GM12878 (cell line): ENCODE measurements around the gene MYL12B. TPM values are rescaled to one million over a fixed set of nuclear protein-coding genes. Genes with fewer than 3 reads are reported as not detected.

ENCODE experiments used
- ATAC-seq: fragments of 200-7000 bp; cut with Tn5 transposase; 3 replicates; pipeline ENCODE4 v1.9.1; 2020; ENCODE audit warnings: mild to moderate bottlenecking, moderate library complexity
- BruUV-seq: library from RNA; stranded (reverse); fragments of 400-500 nt; replicated peaks from 2 replicates; lab custom pipeline; 2021; lab: Mats Ljungman, UMichigan
- CTCF ChIA-PET: fragments of 300-600 bp; sonication (Branson Sonifier 250); formaldehyde crosslinking; extraction: SDS; loops from one replicate; lab custom pipeline; 2021; ENCODE audit warnings: inconsistent platforms; lab: Yijun Ruan, JAX
- POLR2A ChIA-PET: fragments of 350-600 bp; formaldehyde crosslinking; extraction: SDS; loops from one replicate; lab custom pipeline; 2021; ENCODE audit warnings: inconsistent platforms; lab: Charles Lee
- RAD21 ChIA-PET: fragments of 300-600 bp; sonication (Branson Sonifier 250); formaldehyde crosslinking; loops from one replicate; lab custom pipeline; 2023; ENCODE audit warnings: antibody characterized with exemption; ENCODE audit not compliant: unreplicated experiment; lab: Charles Lee
- SMC1A ChIA-PET: fragments of 300-600 bp; sonication (Branson Sonifier 250); formaldehyde crosslinking; loops from one replicate; lab custom pipeline; 2023; ENCODE audit not compliant: unreplicated experiment, uncharacterized antibody; lab: Charles Lee
- DNase-seq: peaks from one replicate; pipeline ENCODE4 v3.0.0-alpha.2; 2011; ENCODE audit warnings: low read depth, low spot score
- FAIRE-seq: peaks from 3 replicates; lab custom pipeline; 2011; peaks lifted over from hg19 to GRCh38; lab: Jason Lieb, UNC
- H2AFZ ChIP-seq: 2 replicates; pipeline ENCODE4 v1.6.0; 2011; ENCODE audit warnings: low read depth, low read length, control low read depth; ENCODE audit not compliant: control insufficient read depth
- H3K27ac ChIP-seq: 2 replicates; pipeline ENCODE4 v1.5.1; 2011; ENCODE audit warnings: control low read depth; ENCODE audit not compliant: control insufficient read depth, insufficient read depth
- H3K27me3 ChIP-seq, 2 experiments: replicated peaks in 1 of 2; 2 replicates each; pipeline versions ENCODE4 v1.6.0 to v1.6.1; 2011; ENCODE audit warnings: low read length in 1 of 2; ENCODE audit not compliant: control insufficient read depth in 2 of 2, insufficient read depth in 2 of 2
- H3K36me3 ChIP-seq, 2 experiments: 2 replicates each; pipeline ENCODE4 v1.5.1; 2011; ENCODE audit warnings: low read length in 1 of 2; ENCODE audit not compliant: control insufficient read depth in 2 of 2, insufficient read depth in 2 of 2
- H3K4me1 ChIP-seq: 2 replicates; pipeline ENCODE4 v1.6.1; 2011; ENCODE audit warnings: mild to moderate bottlenecking, low read length, moderate library complexity, mixed read lengths; ENCODE audit not compliant: control insufficient read depth, insufficient read depth
- H3K4me2 ChIP-seq: 2 replicates; pipeline ENCODE4 v1.6.0; 2011; ENCODE audit warnings: control low read depth; ENCODE audit not compliant: control insufficient read depth, insufficient read depth
- H3K4me3 ChIP-seq: fragments of 200-600 bp; sonication (generic); 2 replicates; pipeline ENCODE4 v1.5.1; 2016
- H3K79me2 ChIP-seq: 2 replicates; pipeline ENCODE4 v1.6.0; 2011; ENCODE audit warnings: low read length; ENCODE audit not compliant: control insufficient read depth, insufficient read depth
- H3K9ac ChIP-seq: 2 replicates; pipeline ENCODE4 v1.8.0; 2011; ENCODE audit warnings: low read length, control low read depth, mixed read lengths; ENCODE audit not compliant: control insufficient read depth, insufficient read depth
- H3K9me3 ChIP-seq: replicated peaks from 3 replicates; pipeline ENCODE4 v1.5.1; 2011; ENCODE audit warnings: mild to moderate bottlenecking, low read length; ENCODE audit not compliant: control insufficient read depth, insufficient read depth
- H4K20me1 ChIP-seq: 2 replicates; pipeline ENCODE4 v1.6.0; 2011; ENCODE audit not compliant: control insufficient read depth, insufficient read depth
- GABPA ChIP-seq: IDR thresholded peaks from 2 replicates; pipeline ENCODE4 v1.6.1; 2014; ENCODE audit warnings: antibody characterized with exemption, low read depth, mild to moderate bottlenecking, inconsistent platforms
- PKNOX1 ChIP-seq: fragments of 450-650 bp; IDR thresholded peaks from 2 replicates; pipeline ENCODE4 v1.6.1; 2016; ENCODE audit warnings: mild to moderate bottlenecking
- WRNIP1 ChIP-seq: IDR thresholded peaks from 2 replicates; pipeline ENCODE4 v1.6.1; 2011; ENCODE audit warnings: low read depth, low read length, improper control_type of control experiment, borderline replicate concordance
- YY1 ChIP-seq: IDR thresholded peaks from 2 replicates; pipeline ENCODE4 v1.6.1; 2011; ENCODE audit warnings: low read depth, mild to moderate bottlenecking, low read length
- WGBS: methylation state at CpG from one replicate; pipeline ENCODE4 v1.1.6; 2016; ENCODE audit warnings: low lambda C conversion rate; ENCODE audit not compliant: insufficient replicate concordance, insufficient coverage; ENCODE audit errors: missing lambda C conversion rate; 5-methylcytosine and 5-hydroxymethylcytosine counted together
- in situ Hi-C: fragments of 300-500 bp; cut with MboI; formaldehyde crosslinking; loops from 9 replicates; pipeline ENCODE4 v1.14.3; 2018; ENCODE audit warnings: mixed read lengths
- intact Hi-C: fragments of 100-400 bp; cut with micrococcal nuclease; formaldehyde crosslinking; loops from one replicate; pipeline ENCODE4 v1.14.2; 2022; ENCODE audit not compliant: unreplicated experiment
- polyA plus RNA-seq, 11 experiments: library from polyadenylated mRNA; depleted of rRNA in 4 of 11; unstranded in 6 of 11; stranded (reverse) in 5 of 11; fragments of >200 nt; fragmentation: Nextera tagmentation in 4 of 11; fragmentation: Illumina TruSeq in 1 of 11; extraction: Ambion mirVana in 4 of 11; extraction: Trizol in 1 of 11; gene quantifications; 1 replicate in 1 of 11; 2 replicates in 10 of 11; pipeline versions ENCODE4 v1.2.1 to v1.2.3, GENCODE V29; 2011 to 2016; ENCODE audit warnings: inconsistent platforms in 2 of 11, missing spikeins in 2 of 11, low read depth in 1 of 11
- total RNA-seq, 4 experiments: library from RNA; depleted of rRNA in 3 of 4; stranded (reverse); fragments of >200 nt in 3 of 4; fragmentation: Illumina TruSeq in 1 of 4; extraction: Trizol in 1 of 4; gene quantifications; 2 replicates each; pipeline versions ENCODE4 v1.2.1 to v1.2.3, GENCODE V29; 2013 to 2021
- TF ChIP-seq, protein P1 (sequence below): fragments of 450-650 bp; IDR thresholded peaks from 2 replicates; pipeline ENCODE4 v1.6.1; 2017; ENCODE audit warnings: mild to moderate bottlenecking, moderate library complexity

Gene MYL12B
- total and polyA plus RNA-seq, 10 of the 15 experiments (the other 5 are each of a cell fraction or from before 2014, with no cell fraction given) = 179 to 739 (median 400) TPM

DNA sequence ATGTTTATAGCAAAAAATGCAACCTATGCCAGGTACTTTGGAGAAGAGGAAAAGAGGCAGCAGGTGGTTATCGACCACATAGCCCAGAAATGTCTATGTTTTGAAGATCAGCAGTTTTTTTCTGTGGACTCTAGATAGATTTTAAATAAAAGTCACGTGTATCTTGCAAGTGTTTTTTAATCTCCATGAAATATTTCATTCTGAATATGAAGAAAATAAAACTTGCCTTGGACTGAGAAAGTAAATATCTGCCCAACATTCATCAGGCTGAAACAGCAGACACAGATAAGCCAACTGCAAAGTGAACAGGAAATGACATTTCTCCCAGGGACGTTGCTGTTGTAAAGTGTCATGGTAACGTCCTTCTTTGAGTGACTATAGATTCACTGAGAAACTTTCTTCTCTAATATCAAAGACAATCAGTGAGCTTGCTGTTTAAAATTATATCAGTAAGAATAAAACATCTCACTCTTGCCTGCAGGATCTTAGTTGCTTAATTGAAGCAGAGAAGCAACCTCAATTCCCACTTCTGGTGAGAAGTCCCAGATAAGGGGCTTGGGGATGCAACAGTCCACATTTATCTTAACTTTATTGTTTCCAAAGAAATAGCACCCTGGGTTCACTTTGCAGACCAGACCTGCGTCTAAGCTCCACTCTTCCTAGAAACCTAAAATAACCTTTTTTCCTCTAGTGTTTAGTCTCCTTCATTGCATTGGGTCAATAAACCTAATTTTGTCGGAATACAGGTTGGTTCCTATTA is 48.5 kb upstream of the MYL12B start:
- H3K4me1 ChIP-seq = no peaks in the 10 kb centered on the region
- DNase-seq (no peak), FAIRE-seq (no peak), ATAC-seq (peak; percentile 35; the same call in 2 of the 3 replicates)
- peak overlapping the region; percentile 64 for H2AFZ ChIP-seq
- ChIA-PET POLR2A (interaction anchor here (0.5 to 0.6 kb wide), 2 partner anchors 524 to 730 kb away, joined by 4 to 6 read pairs; no protein-coding TSS in a partner anchor), SMC1A (interaction anchor here (0.8 to 3.9 kb wide), 7 partner anchors 19 to 219 kb away, joined by 3 to 15 read pairs (median 3); no protein-coding TSS in a partner anchor), RAD21 (no interaction called here)
- in situ Hi-C loops (no loop called here), intact Hi-C loops (loop anchor here (5.0 kb wide), 1 partner anchor 61 kb away; no protein-coding TSS in a partner anchor)
- no peaks in the 10 kb centered on the region for H3K27me3 ChIP-seq
- no peaks in the 10 kb centered on the region for H3K79me2 ChIP-seq
- no TSS peak for BruUV-seq
- H3K4me2 ChIP-seq = no peak overlapping the region
- no peak for TF ChIP-seq WRNIP1
- TF ChIP-seq YY1 = no peak
- TF ChIP-seq GABPA = 0 out of 2 replicates have a peak, but pooled peaks have one; percentile 18
- peak; percentile 22; the same call in 1 of the 2 replicates for TF ChIP-seq PKNOX1
- TF ChIP-seq, protein P1, sequence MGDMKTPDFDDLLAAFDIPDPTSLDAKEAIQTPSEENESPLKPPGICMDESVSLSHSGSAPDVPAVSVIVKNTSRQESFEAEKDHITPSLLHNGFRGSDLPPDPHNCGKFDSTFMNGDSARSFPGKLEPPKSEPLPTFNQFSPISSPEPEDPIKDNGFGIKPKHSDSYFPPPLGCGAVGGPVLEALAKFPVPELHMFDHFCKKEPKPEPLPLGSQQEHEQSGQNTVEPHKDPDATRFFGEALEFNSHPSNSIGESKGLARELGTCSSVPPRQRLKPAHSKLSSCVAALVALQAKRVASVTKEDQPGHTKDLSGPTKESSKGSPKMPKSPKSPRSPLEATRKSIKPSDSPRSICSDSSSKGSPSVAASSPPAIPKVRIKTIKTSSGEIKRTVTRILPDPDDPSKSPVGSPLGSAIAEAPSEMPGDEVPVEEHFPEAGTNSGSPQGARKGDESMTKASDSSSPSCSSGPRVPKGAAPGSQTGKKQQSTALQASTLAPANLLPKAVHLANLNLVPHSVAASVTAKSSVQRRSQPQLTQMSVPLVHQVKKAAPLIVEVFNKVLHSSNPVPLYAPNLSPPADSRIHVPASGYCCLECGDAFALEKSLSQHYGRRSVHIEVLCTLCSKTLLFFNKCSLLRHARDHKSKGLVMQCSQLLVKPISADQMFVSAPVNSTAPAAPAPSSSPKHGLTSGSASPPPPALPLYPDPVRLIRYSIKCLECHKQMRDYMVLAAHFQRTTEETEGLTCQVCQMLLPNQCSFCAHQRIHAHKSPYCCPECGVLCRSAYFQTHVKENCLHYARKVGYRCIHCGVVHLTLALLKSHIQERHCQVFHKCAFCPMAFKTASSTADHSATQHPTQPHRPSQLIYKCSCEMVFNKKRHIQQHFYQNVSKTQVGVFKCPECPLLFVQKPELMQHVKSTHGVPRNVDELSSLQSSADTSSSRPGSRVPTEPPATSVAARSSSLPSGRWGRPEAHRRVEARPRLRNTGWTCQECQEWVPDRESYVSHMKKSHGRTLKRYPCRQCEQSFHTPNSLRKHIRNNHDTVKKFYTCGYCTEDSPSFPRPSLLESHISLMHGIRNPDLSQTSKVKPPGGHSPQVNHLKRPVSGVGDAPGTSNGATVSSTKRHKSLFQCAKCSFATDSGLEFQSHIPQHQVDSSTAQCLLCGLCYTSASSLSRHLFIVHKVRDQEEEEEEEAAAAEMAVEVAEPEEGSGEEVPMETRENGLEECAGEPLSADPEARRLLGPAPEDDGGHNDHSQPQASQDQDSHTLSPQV = no peak
- TF ChIP-seq, all 136 proteins: peak for 2
- no peak overlapping the region for H3K27ac ChIP-seq
- no peak overlapping the region for H3K9ac ChIP-seq
- H4K20me1 ChIP-seq = no peaks in the 10 kb centered on the region
- H3K36me3 ChIP-seq = no peaks in the 10 kb centered on the region
- no peaks in the 10 kb centered on the region for H3K9me3 ChIP-seq
- 55% methylated on average over 6 of the region's 6 CpGs for WGBS
- H3K4me3 ChIP-seq = no peak overlapping the region
- CTCF ChIA-PET = interaction anchor here (0.8 to 1.1 kb wide), 3 partner anchors 32 to 63 kb away, joined by 3 to 6 read pairs (median 5); no protein-coding TSS in a partner anchor
